IPS-11a (cell line): ENCODE measurements around the gene ATG9B.

Experiments
- H3K4me3 ChIP-seq: one replicate; pipeline ENCODE4 v1.5.1; 2013; ENCODE audit warnings: low read depth, low read length, control low read depth

The ATG9B gene

DNA sequence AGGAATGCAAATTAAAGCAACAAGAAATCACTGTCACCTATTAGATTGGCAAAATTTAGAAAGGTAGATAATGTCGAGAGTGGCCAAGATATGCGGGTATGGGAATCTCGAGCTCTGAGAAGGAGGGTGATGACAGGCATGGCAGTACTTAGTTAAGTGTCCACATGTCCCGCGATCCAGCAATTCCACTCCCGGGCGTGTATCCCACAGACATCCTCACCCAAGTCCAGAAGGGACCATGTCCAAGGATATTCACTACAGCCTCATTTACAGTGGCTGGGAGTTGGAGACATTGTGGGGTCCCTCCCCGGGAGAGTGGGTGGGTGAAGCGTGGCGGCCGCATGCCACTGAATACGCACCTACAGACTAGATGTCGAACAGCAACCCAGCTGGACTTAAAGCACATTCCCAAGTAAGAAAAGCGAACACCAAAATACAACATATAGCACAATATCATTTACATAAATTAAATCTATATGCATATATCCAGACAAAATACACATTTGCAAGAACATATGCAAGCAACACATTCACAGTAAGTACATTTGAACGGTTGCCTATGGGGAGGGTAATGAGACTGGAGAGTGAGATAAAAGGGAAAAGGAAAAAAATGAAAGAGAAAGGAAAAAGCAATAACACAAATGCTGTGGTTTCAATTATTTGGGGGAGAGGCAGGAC lies 56.1 kb downstream of the ATG9B start:
- H3K4me3 ChIP-seq, result no peak overlapping the region

DNA sequence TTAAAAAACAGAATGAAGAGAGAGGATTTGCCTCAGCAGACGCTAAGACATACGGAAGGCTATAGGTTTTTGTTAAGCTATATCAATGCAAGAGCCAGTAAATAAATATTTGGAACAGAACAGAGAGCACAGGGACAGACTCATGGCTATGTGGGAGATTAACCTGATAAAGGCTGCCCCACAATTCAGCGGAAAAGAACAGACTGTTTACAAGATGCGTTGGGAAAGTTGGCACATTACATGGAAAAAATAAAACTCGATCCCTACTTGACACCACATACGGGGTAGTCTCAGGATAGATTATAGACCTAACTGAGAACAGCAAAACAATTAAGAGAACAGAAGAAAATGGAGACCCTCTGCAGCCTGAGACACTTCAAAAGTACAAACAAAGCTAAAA lies 56.9 kb downstream of the ATG9B start:
- H3K4me3 ChIP-seq, result no peak overlapping the region

DNA sequence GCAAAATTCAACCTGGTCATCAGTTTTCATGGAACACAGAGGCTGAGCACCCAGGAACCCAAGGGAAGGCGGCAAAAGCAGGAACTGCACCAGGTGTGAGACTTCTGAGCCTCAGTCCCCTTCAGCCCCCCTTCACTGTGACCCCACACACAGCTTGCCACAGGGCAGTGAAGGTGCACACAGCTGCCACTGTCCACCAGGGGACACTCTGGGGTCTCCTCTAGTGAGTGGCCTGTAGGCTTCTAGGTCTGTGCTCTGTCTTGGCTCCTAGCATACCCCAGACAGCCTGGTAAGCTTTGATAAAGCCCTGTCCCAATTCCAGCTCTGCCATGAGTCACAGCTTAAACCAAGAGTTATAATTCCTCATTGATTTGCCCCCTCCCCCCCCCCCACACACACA lies 58.3 kb downstream of the ATG9B start:
- H3K4me3 ChIP-seq, result no peak overlapping the region

DNA sequence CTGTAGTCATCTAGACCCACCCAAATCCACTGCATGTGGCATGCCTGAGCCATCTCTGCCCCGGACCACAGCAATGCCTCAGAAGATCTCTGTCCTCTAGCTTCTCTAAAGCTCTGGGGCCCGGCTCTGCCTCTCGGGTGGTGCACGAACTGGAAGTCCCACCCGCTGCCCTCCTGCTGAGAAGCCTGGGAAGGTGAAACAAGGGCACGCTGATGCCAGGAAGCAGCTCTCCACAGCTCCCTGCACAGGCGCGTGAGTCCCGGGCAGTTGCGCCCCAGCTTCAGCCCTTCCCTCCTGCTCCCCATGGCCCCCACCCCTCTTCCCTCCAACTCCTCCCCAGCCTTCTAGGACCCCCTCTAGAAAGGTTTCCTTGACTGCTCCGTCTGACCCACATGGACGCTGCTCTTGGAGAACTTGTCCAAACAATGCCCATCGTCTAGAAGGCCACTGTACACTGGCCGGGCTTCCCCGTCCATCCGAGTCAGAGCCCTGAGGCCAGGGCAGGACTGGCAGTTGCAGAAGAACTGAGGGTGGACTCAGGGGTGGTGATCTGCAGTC lies 58.9 kb downstream of the ATG9B start:
- no peak overlapping the region for H3K4me3 ChIP-seq
